Kidney (tissue), 14 donors: ENCODE results near the gene SH3PXD2A. TPM values are rescaled to one million over a fixed set of nuclear protein-coding genes. Genes with fewer than 3 reads are reported as not detected.

Experiments used
- DNase-seq, 5 donors: peaks; one replicate each; pipeline ENCODE4 v3.0.0-alpha.2; 2013 to 2020
- FAIRE-seq: peaks from 2 replicates; lab custom pipeline; 2012; peaks lifted over from hg19 to GRCh38; lab: Jason Lieb, UNC
- H3K27ac ChIP-seq, 2 donors: one replicate each; pipeline ENCODE4 v1.7.0; 2013; ENCODE audit warnings: low read depth in 2 of 2, low read length in 2 of 2, inconsistent platforms in 1 of 2
- H3K27me3 ChIP-seq: one replicate; pipeline ENCODE4 v1.7.1; 2013; ENCODE audit warnings: low read length, inconsistent platforms; ENCODE audit not compliant: control insufficient read depth, insufficient read depth
- H3K36me3 ChIP-seq, 3 donors: one replicate each; pipeline versions ENCODE4 v1.7.0 to v1.7.1; 2013; ENCODE audit warnings: low read length in 3 of 3, control low read depth in 1 of 3, inconsistent platforms in 1 of 3; ENCODE audit not compliant: insufficient read depth in 3 of 3, control insufficient read depth in 2 of 3
- H3K4me1 ChIP-seq, 3 donors: one replicate each; pipeline versions ENCODE4 v1.7.0 to v1.7.1; 2013; ENCODE audit warnings: low read length in 3 of 3, inconsistent platforms in 1 of 3, low read depth in 1 of 3; ENCODE audit not compliant: control insufficient read depth in 2 of 3, insufficient read depth in 2 of 3
- H3K4me3 ChIP-seq, 3 donors: one replicate each; pipeline versions ENCODE4 v1.7.0 to v1.8.1; 2013; ENCODE audit warnings: low read length in 3 of 3, control low read depth in 1 of 3, inconsistent platforms in 1 of 3
- H3K9ac ChIP-seq, 3 donors: one replicate each; pipeline versions ENCODE4 v1.7.0 to v1.7.1; 2013; ENCODE audit warnings: low read length in 3 of 3, control low read depth in 1 of 3, inconsistent platforms in 1 of 3
- H3K9me3 ChIP-seq, 3 donors: one replicate each; pipeline versions ENCODE4 v1.7.0 to v1.7.1; 2013; ENCODE audit warnings: low read length in 3 of 3, control low read depth in 1 of 3, inconsistent platforms in 1 of 3; ENCODE audit not compliant: control insufficient read depth in 2 of 3, insufficient read depth in 1 of 3
- CTCF ChIP-seq: IDR thresholded peaks from 3 replicates; pipeline ENCODE4 v1.5.1; 2012; ENCODE audit warnings: mild to moderate bottlenecking, moderate library complexity, borderline replicate concordance; ENCODE audit not compliant: insufficient read depth; ENCODE audit errors: extremely low read depth
- intact Hi-C: fragments of 100-400 bp; cut with DNase I; formaldehyde crosslinking; loops from one replicate; pipeline ENCODE4 v1.11.1; 2022
- polyA plus RNA-seq: library from polyadenylated mRNA; stranded (reverse); fragments of 350-450 nt; fragmentation: Illumina TruSeq; extraction: RNeasy Lipid Tissue Mini Kit (QIAGEN cat#74804); gene quantifications from one replicate; pipeline ENCODE4 v1.2.3, GENCODE V29; 2014; ENCODE audit warnings: low read depth, low replicate concordance; ENCODE audit not compliant: insufficient read depth
- total RNA-seq: library from RNA; stranded (reverse); fragmentation: NEBNext Ultra II Directional; extraction: Animal tissue kit (Norgen Biotek cat#: 25700); gene quantifications from one replicate; pipeline ENCODE4 v1.2.1, GENCODE V29; 2021
- donor health status: control.
- donor health status: control.
- donor health status: control.
- donor health status: control.
- donor health status: control.
- donor health status: DM: yes; HTN: yes; CAD: no.
- donor health status: Normal renal cell carcinoma (clear cell type).

The SH3PXD2A gene
- total and polyA plus RNA-seq, 2 donors from 2014 or later, result 2.4 to 20.1 TPM

- H3K4me3 ChIP-seq, result no peak overlapping the region
- intact Hi-C loops, result no loop called here
- DNase-seq, result no peak
- no peaks in the 10 kb centered on the region for H3K9me3 ChIP-seq
- no peaks in the 10 kb centered on the region for H3K27me3 ChIP-seq
- TF ChIP-seq CTCF, result no peak
- H3K4me1 ChIP-seq, result peaks cover 0 to 13% (median 7%) of the 10 kb centered on the region in 3 donors
- FAIRE-seq, result no peak
- H3K36me3 ChIP-seq, result no peaks in the 10 kb centered on the region
- H3K27ac ChIP-seq, result no peak overlapping the region
- H3K9ac ChIP-seq, result no peak overlapping the region
These were observed 127.2 kb downstream of the SH3PXD2A start for GRCh38 chr10:103727991-103728689.

- FAIRE-seq, result no peak
- H3K27ac ChIP-seq, result no peak overlapping the region
- peak in 1 of 5 donors; percentile 39 for DNase-seq
These were observed 127.8 kb downstream of the SH3PXD2A start for GRCh38 chr10:103727546-103727963.

DNA sequence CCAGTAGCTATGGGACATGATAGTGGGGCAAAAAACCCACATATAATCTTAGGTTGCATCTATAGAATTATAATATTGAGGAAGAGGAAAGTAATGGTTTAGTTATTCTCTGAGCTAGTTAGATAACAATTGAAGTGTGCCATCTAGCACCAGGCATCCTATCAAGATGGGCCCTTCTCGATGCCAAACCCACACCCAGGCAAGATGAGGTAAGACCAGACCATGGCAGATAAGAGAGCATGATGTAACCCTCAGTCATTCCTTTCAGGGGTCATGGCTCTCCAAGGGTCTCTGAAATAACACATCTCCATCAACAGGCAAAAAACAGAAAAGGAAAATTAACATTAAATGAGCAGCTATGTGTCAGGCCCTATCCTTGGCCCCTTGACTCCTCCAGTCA is 128.7 kb downstream of the SH3PXD2A start:
- Histone ChIP-seq H3K27me3 (no peaks in the 10 kb centered on the region), H3K36me3 (no peaks in the 10 kb centered on the region), H3K9me3 (no peaks in the 10 kb centered on the region), H3K4me1 (peaks cover 0 to 2% (median 0%) of the 10 kb centered on the region in 3 donors), H3K27ac (no peak overlapping the region), H3K4me3 (no peak overlapping the region), H3K9ac (no peak overlapping the region)
- TF ChIP-seq CTCF, result no peak
- intact Hi-C loops, result no loop called here
- FAIRE-seq, result no peak
- DNase-seq, result no peak

More at GRCh38 chr10:103727546-103727963, 127.8 kb downstream of the SH3PXD2A start:
- intact Hi-C loops, result no loop called here
- Histone ChIP-seq H3K4me3 (no peak overlapping the region), H3K36me3 (no peaks in the 10 kb centered on the region), H3K9me3 (no peaks in the 10 kb centered on the region), H3K9ac (no peak overlapping the region), H3K4me1 (peaks cover 0 to 11% (median 1%) of the 10 kb centered on the region in 3 donors), H3K27me3 (no peaks in the 10 kb centered on the region)
- TF ChIP-seq CTCF, result no peak
